PC-3 (cell line): ENCODE data around the gene PBX3. TPM values are rescaled to one million over a fixed set of nuclear protein-coding genes. Genes with fewer than 3 reads are reported as not detected.

Experiments
- ATAC-seq: fragments of 200-7000 bp; cut with Tn5 transposase; 2 replicates; pipeline ENCODE4 v1.9.1; 2020; ENCODE audit warnings: mild to moderate bottlenecking, moderate library complexity
- BruUV-seq: library from RNA; stranded (reverse); fragments of 400-500 nt; replicated peaks from 2 replicates; lab custom pipeline; 2021; lab: Mats Ljungman, UMichigan
- CTCF ChIA-PET: fragments of 300-600 bp; sonication (Branson Sonifier 250); formaldehyde crosslinking; loops from one replicate; lab custom pipeline; 2022; ENCODE audit warnings: antibody characterized with exemption; lab: Charles Lee
- POLR2A ChIA-PET: fragments of 300-600 bp; sonication (Branson Sonifier 250); formaldehyde crosslinking; loops from one replicate; lab custom pipeline; 2022; ENCODE audit warnings: antibody characterized with exemption; ENCODE audit not compliant: unreplicated experiment; lab: Charles Lee
- DNase-seq: peaks from one replicate; pipeline ENCODE4 v3.0.0-alpha.2; 2015
- H2AFZ ChIP-seq: fragments of 300-600 bp; sonication (generic); 2 replicates; pipeline ENCODE4 v1.6.0; 2016; ENCODE audit warnings: antibody characterized with exemption, low read length
- H3F3A ChIP-seq: fragments of 300-600 bp; sonication (generic); one replicate; pipeline ENCODE4 v1.6.0; 2017; ENCODE audit warnings: antibody characterized with exemption, low read length, control low read depth, mild to moderate bottlenecking; ENCODE audit not compliant: unreplicated experiment
- H3K27ac ChIP-seq: fragments of 300-600 bp; sonication (generic); 2 replicates; pipeline ENCODE4 v1.5.1; 2016; ENCODE audit warnings: mild to moderate bottlenecking, low read length
- H3K27me3 ChIP-seq: fragments of 300-600 bp; sonication (generic); 2 replicates; pipeline ENCODE4 v1.6.1; 2016; ENCODE audit warnings: low read length, mixed read lengths
- H3K36me3 ChIP-seq: fragments of 300-600 bp; sonication (generic); 2 replicates; pipeline ENCODE4 v1.6.1; 2016; ENCODE audit warnings: low read depth, mixed run types, low read length, mixed read lengths
- H3K4me1 ChIP-seq: fragments of 300-600 bp; sonication (generic); 2 replicates; pipeline ENCODE4 v1.5.1; 2016; ENCODE audit warnings: low read length; ENCODE audit not compliant: insufficient read depth
- H3K4me2 ChIP-seq: fragments of 300-600 bp; sonication (generic); 2 replicates; pipeline ENCODE4 v1.6.0; 2016; ENCODE audit warnings: low read length
- H3K4me3 ChIP-seq: fragments of 300-600 bp; sonication (generic); 2 replicates; pipeline ENCODE4 v1.5.1; 2016; ENCODE audit warnings: mild to moderate bottlenecking, low read length, mixed read lengths
- H3K79me2 ChIP-seq: fragments of 300-600 bp; sonication (generic); 2 replicates; pipeline ENCODE4 v1.6.1; 2017; ENCODE audit warnings: low read length, mixed read lengths
- H3K9ac ChIP-seq: fragments of 300-600 bp; sonication (generic); 2 replicates; pipeline ENCODE4 v1.6.0; 2016; ENCODE audit warnings: mild to moderate bottlenecking, low read length
- H3K9me2 ChIP-seq: fragments of 300-600 bp; sonication (generic); replicated peaks from 2 replicates; pipeline ENCODE4 v1.6.1; 2016; ENCODE audit warnings: mixed run types, low read length, mixed read lengths
- H3K9me3 ChIP-seq: fragments of 300-600 bp; sonication (generic); 2 replicates; pipeline ENCODE4 v1.6.1; 2016; ENCODE audit warnings: low read length, mixed read lengths
- H4K20me1 ChIP-seq: fragments of 300-600 bp; sonication (generic); 2 replicates; pipeline ENCODE4 v1.6.1; 2016; ENCODE audit warnings: low read length, mixed read lengths
- CTCF ChIP-seq: fragments of 300-600 bp; sonication (generic); conservative IDR thresholded peaks from 2 replicates; pipeline ENCODE4 v1.5.1; 2017; ENCODE audit warnings: antibody characterized with exemption, low read depth, mild to moderate bottlenecking, low read length
- EZH2 ChIP-seq: fragments of 300-600 bp; sonication (generic); IDR thresholded peaks from one replicate; pipeline ENCODE4 v1.6.1; 2017; ENCODE audit warnings: antibody characterized with exemption, mild to moderate bottlenecking, low read length; ENCODE audit not compliant: unreplicated experiment
- EZH2phosphoT487 ChIP-seq: fragments of 300-600 bp; sonication (generic); IDR thresholded peaks from 2 replicates; pipeline ENCODE4 v1.6.1; 2018; ENCODE audit warnings: mild to moderate bottlenecking, antibody characterized with exemption, low read length, borderline replicate concordance
- intact Hi-C: fragments of 100-400 bp; cut with micrococcal nuclease; formaldehyde crosslinking; loops from 2 replicates; pipeline ENCODE4 v1.9.0; 2023
- total RNA-seq: library from RNA; depleted of rRNA; stranded (reverse); fragments of >200 nt; gene quantifications from 2 replicates; pipeline ENCODE4 v1.2.3, GENCODE V29; 2014

The PBX3 gene
- total RNA-seq, 1 experiment from 2014 or later, result 35.5 TPM

GRCh38 chr9:125839317-125839716 is 92.1 kb downstream of the PBX3 start:
- TF ChIP-seq EZH2phosphoT487 (no peak), CTCF (no peak), EZH2 (no peak)
- intact Hi-C loops, result no loop called here
- no TSS peak for BruUV-seq
- CTCF ChIA-PET, result no interaction called here
- no peak for ATAC-seq
- Histone ChIP-seq H3K4me3 (no peak overlapping the region), H4K20me1 (no peaks in the 10 kb centered on the region), H3F3A (no peaks in the 10 kb centered on the region), H3K9ac (no peak overlapping the region), H3K9me2 (no peaks in the 10 kb centered on the region), H3K9me3 (no peaks in the 10 kb centered on the region), H3K4me1 (no peaks in the 10 kb centered on the region), H3K27ac (no peak overlapping the region), H3K4me2 (no peak overlapping the region), H3K36me3 (no peaks in the 10 kb centered on the region), H2AFZ (no peak overlapping the region), H3K79me2 (no peaks in the 10 kb centered on the region), H3K27me3 (no peaks in the 10 kb centered on the region)
- POLR2A ChIA-PET, result no interaction called here
- no peak for DNase-seq

DNA sequence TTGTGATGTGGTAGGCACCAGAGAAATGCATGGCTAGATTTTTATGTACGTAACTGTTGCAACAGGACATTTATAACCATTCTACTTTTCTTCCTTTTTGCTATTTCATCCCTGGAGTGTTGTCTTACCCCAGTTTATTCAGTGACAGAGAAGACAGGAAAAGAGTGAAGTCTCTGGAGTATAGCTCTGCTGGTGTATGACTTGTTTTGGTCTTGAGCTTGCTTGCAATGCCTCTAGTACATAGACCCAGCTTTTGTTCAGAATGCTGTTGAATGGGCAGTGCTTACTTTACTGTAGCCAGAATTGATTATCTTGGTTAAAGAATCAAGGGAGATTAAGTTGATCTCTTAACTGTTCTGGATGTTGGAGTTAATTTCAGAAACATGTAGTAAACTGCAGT is 94.3 kb downstream of the PBX3 start:
- no TSS peak for BruUV-seq
- Histone ChIP-seq H4K20me1 (no peaks in the 10 kb centered on the region), H3F3A (no peaks in the 10 kb centered on the region), H2AFZ (no peak overlapping the region), H3K27me3 (no peaks in the 10 kb centered on the region), H3K4me3 (no peak overlapping the region), H3K4me2 (no peak overlapping the region), H3K9ac (no peak overlapping the region), H3K9me3 (no peaks in the 10 kb centered on the region), H3K4me1 (no peaks in the 10 kb centered on the region), H3K27ac (no peak overlapping the region), H3K9me2 (no peaks in the 10 kb centered on the region), H3K79me2 (no peaks in the 10 kb centered on the region), H3K36me3 (no peaks in the 10 kb centered on the region)
- POLR2A ChIA-PET, result no interaction called here
- TF ChIP-seq EZH2, result no peak
- no peak for TF ChIP-seq CTCF
- no peak for TF ChIP-seq EZH2phosphoT487
- CTCF ChIA-PET, result no interaction called here
- intact Hi-C loops, result no loop called here
- DNase-seq (no peak), ATAC-seq (no peak)

DNA sequence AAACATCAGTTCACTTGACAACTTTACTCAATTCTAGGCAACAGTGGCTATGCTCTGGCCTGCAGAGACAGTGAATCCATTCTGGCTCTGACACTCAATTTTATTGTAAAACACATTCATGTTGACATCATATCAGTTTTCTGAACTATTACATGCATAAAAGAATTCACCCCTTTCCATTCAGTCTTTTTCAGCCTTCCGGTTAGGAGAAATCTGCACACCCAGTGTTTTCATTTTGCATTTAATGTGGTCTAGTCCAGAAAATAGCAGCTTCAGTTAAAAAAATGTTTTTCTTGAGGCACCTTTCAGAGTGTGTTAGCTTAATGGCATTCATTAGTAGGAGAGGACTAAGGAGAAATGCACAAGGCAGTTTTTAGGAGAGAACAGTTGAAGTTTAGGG is 95.1 kb downstream of the PBX3 start:
- no peaks in the 10 kb centered on the region for H3K27me3 ChIP-seq
- ATAC-seq, result no peak
- no peak overlapping the region for H3K4me2 ChIP-seq
- H3K4me3 ChIP-seq, result no peak overlapping the region
- intact Hi-C loops, result no loop called here
- DNase-seq, result no peak
- BruUV-seq, result no TSS peak
- H3K9me3 ChIP-seq, result no peaks in the 10 kb centered on the region
- no peaks in the 10 kb centered on the region for H3F3A ChIP-seq
- no peak for TF ChIP-seq EZH2
- no peaks in the 10 kb centered on the region for H4K20me1 ChIP-seq
- ChIA-PET CTCF (no interaction called here), POLR2A (no interaction called here)
- no peaks in the 10 kb centered on the region for H3K36me3 ChIP-seq
- H3K4me1 ChIP-seq, result no peaks in the 10 kb centered on the region
- H3K9ac ChIP-seq, result no peak overlapping the region
- H3K9me2 ChIP-seq, result no peaks in the 10 kb centered on the region
- H3K27ac ChIP-seq, result no peak overlapping the region
- no peak overlapping the region for H2AFZ ChIP-seq
- H3K79me2 ChIP-seq, result no peaks in the 10 kb centered on the region
